M059J (cell line): ENCODE measurements around the gene CARD9. TPM values are rescaled to one million over a fixed set of nuclear protein-coding genes. Genes with fewer than 3 reads are reported as not detected.
"Not testable (repeated sequence)": the region's sequence is repeated elsewhere in the genome, so short reads cannot be mapped to it uniquely, and the experiment has no call there.

Source experiments
- DNase-seq: peaks from one replicate; pipeline ENCODE4 v3.0.0-alpha.2; 2012; ENCODE audit warnings: low read depth
- total RNA-seq: library from RNA; depleted of rRNA; stranded (reverse); fragments of >200 nt; shearing (Covaris generic); gene quantifications from 2 replicates; pipeline ENCODE4 v1.2.3, GENCODE V29; 2014; rRNA removed

CARD9 gene
- total RNA-seq, 1 experiment from 2014 or later: 0.12 TPM

GRCh38 chr9:136323371-136323789 lies 50.1 kb downstream of the CARD9 start:
- no peak for DNase-seq

- no peak for DNase-seq
Observed at GRCh38 chr9:136322756-136323330, 50.6 kb downstream of the CARD9 start.

GRCh38 chr9:136321561-136321960 lies 51.9 kb downstream of the CARD9 start:
- DNase-seq: no peak

GRCh38 chr9:136320972-136321371 lies 52.5 kb downstream of the CARD9 start:
- DNase-seq: not testable (repeated sequence)

GRCh38 chr9:136319955-136320354 lies 53.5 kb downstream of the CARD9 start:
- not testable (repeated sequence) for DNase-seq

GRCh38 chr9:136319244-136319643 lies 54.2 kb downstream of the CARD9 start:
- DNase-seq: not testable (repeated sequence)

- no peak for DNase-seq
Observed at GRCh38 chr9:136318776-136319241, 54.7 kb downstream of the CARD9 start.

- DNase-seq: no peak
Observed at GRCh38 chr9:136318111-136318775, 55.2 kb downstream of the CARD9 start.

- DNase-seq: no peak
Observed at GRCh38 chr9:136317695-136318094, 55.8 kb downstream of the CARD9 start.

GRCh38 chr9:136316896-136317676 lies 56.4 kb downstream of the CARD9 start:
- DNase-seq: no peak

- DNase-seq: no peak
Observed at GRCh38 chr9:136316271-136316751, 57.2 kb downstream of the CARD9 start.

- DNase-seq: no peak
Observed at GRCh38 chr9:136314944-136315343, 58.5 kb downstream of the CARD9 start.

GRCh38 chr9:136314056-136314416 lies 59.4 kb downstream of the CARD9 start:
- DNase-seq: no peak

Other genes starting within 250 kb of the CARD9 start
- gene LHX3, start 168.5 kb downstream of the CARD9 start, total RNA-seq: not detected in 2 replicates
- 7.1 and 20.1 TPM in 2 replicates for gene QSOX2, start 127.9 kb downstream of the CARD9 start, total RNA-seq
- gene CCDC187, start 69.6 kb downstream of the CARD9 start, total RNA-seq: not detected in 2 replicates
- gene GPSM1, start 46.1 kb downstream of the CARD9 start, total RNA-seq: 4.5 and 12.5 TPM in 2 replicates
- gene DNLZ, start 9.9 kb downstream of the CARD9 start, total RNA-seq: 35.9 and 56.6 TPM in 2 replicates
- 3.0 and 8.1 TPM in 2 replicates for gene SNAPC4, start 26.5 kb upstream of the CARD9 start, total RNA-seq
- gene ENTR1, start 36.9 kb upstream of the CARD9 start, total RNA-seq: 42.3 and 64.2 TPM in 2 replicates
- 41.4 and 88.7 TPM in 2 replicates for gene PMPCA, start 37.0 kb upstream of the CARD9 start, total RNA-seq
- gene INPP5E, start 66.2 kb upstream of the CARD9 start, total RNA-seq: 7.6 TPM in 2 replicates
- 20.7 and 42.6 TPM in 2 replicates for gene SEC16A, start 109.4 kb upstream of the CARD9 start, total RNA-seq
- 6.4 and 12.1 TPM in 2 replicates for gene NOTCH1, start 172.4 kb upstream of the CARD9 start, total RNA-seq